Measurements from ENCODE around the gene TFB2M.
"Not testable (repeated sequence)": the region's sequence is repeated elsewhere in the genome, so short reads cannot be mapped to it uniquely, and the experiment has no call there.

The TFB2M gene

DNA sequence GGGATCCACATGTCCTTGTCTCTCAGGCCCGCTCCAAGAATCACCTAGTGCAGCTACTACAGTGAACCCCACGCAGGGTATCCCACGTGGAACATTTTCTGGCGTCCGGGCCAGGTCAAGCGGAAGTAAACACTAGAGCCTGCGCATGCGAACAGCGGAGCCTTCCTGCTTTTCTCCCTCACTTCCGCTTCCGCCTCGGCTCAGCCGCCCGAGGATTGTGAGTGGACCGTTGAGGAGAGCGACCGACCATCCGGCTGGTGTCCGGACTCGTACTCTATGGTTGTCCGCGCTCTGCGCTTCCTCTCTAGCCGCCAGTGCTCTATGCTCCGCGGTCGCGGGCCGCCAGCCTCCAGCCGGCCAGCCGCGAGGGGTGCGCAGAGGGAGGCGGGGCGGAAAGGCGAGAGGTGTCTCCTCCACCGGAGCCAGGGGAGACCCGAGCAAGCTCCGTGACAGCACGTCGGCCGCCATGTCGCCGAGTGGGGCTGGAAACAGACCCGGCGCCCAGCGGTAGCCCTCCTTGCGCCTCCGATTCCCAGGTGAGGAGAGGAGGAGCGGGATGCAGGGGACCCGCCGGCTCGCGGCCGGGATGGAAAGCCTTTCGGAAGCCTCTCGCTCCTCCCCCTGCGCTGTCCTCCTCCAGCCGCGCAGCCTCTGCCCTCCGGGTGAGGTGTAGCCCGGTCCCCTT lies at the start of gene TFB2M, which contains the start of gene CNST:
Gene TFB2M (minus strand): TSS at position 134 of the 685 bp plus-strand sequence. CDS start 123 bp downstream, at position 11.
Gene CNST (plus strand): TSS at position 329 of the 685 bp plus-strand sequence. CDS start 25,107 bp downstream, outside the sequence.
- peak; percentile 88 for DNase-seq

GRCh38 chr1:246613096-246613758 lies 47.2 kb upstream of the TFB2M start:
- DNase-seq: no peak

DNA sequence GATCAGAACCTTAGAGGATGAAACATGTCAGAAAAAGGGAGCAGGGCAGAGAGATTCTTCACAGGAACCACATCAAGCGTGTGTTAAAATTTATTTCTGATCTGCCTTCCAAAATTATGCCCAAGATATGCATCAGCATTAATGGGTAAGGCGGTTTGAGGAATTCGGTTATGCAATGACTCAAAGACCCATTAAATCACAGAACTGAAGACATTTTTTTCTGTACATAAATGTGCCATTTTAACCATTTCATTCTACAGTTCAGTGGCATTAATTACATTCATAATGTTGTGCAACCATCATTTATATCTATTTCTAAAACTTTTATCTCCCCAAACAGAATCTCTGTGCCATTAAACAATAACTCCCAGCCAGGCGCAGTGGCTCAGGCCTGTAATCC lies 43.6 kb upstream of the TFB2M start:
- DNase-seq: no peak

DNA sequence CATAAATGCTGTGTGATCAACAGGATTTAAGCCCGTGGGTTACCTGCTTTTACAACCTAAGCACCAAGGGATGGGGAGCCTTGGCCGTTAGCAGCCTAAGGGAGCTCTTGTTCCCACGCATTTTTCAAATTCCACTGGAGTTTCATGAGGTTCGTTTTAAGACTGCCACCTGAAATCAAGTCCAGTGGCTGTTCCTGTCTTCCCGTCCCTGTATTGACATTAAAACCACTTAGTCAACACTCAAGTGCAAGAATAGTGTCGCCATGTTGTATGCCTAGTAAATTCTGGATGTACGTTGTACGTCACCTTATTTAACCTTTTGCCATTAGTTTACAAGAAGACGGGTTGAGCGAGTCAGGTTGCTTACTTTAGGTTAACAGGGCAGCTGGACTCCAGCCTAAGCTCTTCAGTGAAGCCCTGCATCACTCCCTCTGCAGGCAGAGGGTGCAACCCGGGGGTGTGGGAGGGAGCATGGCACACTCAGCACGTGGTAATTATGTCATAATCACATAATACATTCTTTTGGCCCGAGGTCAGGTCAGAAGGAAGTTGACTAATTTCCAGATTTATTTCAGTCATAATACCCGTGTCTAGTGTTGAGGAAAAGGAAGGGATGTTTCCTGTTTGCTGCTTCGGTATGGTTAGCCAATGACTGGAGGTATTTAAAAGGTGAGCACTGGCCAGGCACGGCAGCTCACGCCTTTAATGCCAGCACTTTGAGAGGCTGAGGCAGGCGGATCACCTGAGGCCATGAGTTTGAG lies 42.7 kb upstream of the TFB2M start:
- peak; percentile 17 for DNase-seq

DNA sequence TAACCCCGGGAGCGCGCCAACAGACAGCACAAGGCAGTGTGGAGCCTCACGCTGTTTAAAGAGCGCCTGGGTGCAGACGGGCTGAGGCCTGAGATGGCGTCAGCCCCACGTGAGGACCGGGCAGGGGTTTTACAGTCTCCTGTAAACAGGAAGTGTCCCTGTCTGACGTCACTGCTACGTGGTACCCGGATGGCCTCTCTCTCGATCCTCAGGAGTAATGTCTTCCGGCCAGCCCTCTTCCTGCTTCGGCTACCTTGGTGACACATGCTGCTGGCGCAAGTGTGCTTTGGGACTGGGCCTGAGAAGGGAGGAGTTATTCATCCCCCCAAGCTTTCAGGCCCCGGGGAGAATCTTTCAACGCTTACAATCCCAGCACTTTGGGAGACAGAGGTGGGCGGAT lies 41.4 kb upstream of the TFB2M start:
- no peak for DNase-seq

GRCh38 chr1:246605231-246605630 lies 39.2 kb upstream of the TFB2M start:
- not testable (repeated sequence) for DNase-seq

DNA sequence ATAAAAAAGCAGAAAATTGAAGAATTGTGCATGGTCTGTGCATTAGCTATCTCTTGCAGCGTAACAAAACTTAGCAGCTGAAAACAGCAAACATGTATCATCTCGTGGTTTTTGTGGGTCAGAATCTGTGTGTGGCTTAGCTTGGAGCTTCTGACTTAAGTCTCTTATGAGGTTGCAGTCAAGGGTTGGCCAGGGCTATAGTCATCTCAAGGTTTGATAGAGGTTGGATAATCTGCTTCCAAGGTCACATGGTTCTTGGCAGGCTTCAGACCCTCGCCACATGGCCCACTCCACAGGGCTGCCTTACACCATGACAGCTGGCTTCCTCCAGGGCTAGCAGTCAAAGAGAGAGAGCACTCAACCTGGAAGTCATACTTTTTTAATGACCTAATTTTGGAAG lies 36.1 kb upstream of the TFB2M start:
- DNase-seq: no peak

DNA sequence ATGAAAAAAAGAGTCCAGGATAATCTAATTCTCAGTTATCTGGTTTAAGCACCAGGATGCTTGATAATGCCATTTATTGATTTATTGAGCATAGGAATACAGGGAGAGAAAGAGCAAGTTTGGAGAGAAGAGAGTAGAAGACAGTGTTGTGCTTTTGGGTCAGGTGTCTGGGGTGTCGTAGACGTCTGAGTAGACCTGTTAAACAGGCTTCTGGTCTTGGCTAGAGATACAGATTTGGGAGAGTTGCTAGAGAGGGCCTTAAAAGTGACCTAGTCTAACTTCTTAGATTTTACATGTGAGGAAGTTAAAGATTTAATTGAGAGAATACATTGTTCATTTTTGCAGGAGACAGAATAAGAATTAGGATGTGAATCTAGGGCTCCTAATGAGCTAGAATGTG lies 34.5 kb upstream of the TFB2M start:
- no peak for DNase-seq

DNA sequence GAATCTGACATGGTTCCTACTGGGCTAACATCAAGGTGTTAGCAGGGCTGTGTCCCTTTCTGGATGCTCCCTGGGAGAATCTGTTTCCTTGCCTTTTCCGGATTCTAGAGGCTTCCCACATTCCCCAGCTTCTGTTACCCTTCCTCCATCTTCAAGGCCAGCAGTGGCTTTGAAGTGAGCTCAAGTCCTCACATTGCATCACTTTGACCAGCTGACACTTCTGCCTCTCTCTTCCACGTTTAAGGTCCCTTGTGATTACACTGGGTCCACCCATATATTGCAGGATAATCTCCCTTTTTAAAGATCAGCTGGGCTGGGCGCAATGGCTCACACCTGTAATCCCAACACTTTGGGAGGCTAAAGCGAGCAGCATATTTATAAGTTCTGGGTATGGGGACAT lies 33.3 kb upstream of the TFB2M start:
- DNase-seq: no peak

DNA sequence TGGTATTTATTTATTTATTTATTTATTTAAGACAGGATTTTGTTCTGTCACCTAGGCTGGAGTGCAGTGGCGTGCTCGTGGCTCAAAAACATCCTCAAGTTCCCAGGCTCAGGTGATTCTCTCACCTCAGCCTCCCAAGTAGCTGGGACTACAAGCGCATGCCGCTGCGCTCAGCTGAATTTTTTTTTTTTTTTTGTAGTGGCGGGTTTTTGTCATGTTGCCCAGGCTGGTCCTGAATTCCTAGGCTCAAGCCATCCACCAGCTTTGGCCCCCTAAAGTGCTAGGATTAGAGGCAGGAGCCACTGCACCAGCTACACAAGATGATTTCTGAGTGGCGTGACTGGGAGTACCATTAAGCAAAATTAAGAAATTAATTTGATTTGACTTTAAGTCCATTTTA lies 31.9 kb upstream of the TFB2M start:
- no peak for DNase-seq

GRCh38 chr1:246597340-246597739 lies 31.3 kb upstream of the TFB2M start:
- DNase-seq: no peak

DNA sequence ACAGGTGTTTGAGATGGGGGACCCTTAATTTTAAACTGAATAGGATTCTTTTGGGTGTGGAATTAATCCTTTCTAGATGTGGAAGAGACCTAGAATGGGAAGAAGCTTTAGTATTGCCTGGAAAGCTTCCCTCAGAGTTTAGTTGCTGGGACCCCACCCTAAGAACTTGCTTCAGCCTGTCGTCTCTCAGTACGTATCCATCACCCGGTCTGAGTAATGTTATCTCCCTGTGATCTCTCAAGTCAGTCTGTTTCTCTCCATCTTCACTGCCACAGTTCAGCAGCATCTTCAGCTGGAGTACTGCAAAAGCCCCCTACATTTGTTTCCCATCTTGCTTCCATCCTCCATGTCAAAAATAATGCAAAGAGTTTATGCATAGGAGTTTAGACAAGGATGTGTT lies 29.1 kb upstream of the TFB2M start:
- no peak for DNase-seq

DNA sequence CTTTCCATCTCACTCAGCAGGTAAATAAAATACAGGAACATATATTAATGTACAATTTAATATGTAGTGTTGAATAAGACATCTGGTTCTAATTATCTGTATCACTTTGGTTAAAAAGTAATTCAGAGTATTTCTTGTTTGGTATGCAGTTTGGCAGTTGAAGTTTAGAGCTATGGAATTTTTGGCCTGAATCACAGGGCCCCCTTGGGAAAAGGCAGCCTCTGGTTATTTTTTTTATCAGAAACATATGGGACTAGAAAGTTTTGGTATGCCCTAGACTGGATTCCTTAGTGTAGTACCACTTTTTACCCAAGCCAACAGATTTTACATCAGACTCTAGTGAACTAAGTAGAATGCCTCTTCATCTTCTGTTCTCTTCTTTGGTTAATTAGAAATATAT lies 26.6 kb upstream of the TFB2M start:
- no peak for DNase-seq

DNA sequence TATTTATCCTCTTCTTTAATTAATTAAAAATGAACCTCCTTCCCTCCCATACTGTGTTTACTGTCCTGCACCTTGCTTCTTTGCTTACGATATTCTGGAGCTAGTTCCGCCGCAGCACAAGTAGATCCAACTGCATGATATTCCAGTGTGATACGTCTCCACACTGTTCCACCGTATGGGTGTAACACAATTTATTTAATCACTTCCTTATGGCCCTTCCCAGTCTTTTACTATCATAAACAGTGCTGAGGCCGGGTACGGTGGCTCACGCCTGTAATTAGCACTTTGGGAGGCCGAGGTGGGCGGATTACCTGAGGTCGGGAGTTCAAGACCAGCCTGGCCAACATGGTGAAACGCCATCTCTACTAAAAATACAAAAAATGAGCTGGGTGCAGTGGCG lies 25.9 kb upstream of the TFB2M start:
- DNase-seq: no peak

- DNase-seq: no peak
Observed at GRCh38 chr1:246591504-246591903, 25.4 kb upstream of the TFB2M start.

GRCh38 chr1:246591047-246591446 lies 25.0 kb upstream of the TFB2M start:
- no peak for DNase-seq

GRCh38 chr1:246589919-246590318 lies 23.9 kb upstream of the TFB2M start:
- DNase-seq: not testable (repeated sequence)

GRCh38 chr1:246588159-246588721 lies 22.2 kb upstream of the TFB2M start:
- DNase-seq: no peak

- no peak for DNase-seq
Observed at GRCh38 chr1:246587606-246588005, 21.5 kb upstream of the TFB2M start.

GRCh38 chr1:246587032-246587431 lies 21.0 kb upstream of the TFB2M start:
- DNase-seq: no peak

DNA sequence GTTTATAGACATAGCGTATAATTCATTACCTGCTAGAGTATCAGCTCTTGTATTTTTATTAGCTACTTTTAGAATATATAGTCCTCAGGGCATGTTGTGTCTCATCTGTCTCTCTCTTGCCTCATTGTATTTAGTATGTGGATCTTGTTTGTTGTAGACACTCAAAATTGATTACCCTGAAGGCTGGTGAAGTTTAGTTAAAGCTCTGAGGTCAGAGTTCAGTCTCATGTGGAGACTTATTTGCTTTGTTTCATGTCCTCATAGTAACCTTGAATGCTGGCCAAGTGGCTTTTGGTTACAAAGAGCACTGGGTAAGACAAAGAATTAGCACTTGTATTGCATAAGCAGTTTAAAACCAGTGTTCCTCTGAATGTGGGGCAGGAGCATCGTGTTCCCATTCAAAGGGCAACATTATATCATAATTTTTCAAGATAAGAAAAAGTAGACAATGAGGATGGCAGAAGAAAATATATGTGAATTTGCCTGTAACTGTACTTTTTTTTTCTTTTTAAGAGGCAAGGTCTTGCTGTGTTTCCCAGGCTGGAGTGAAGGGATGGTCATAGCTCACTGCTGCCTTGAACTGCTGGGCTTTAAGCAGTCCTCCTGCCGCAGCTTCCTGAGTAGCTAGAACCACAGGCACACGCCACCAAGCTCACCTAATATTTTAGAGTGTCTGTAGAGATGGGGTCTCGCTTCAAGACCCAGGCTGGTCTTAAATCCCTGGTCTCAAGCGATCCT lies 17.6 kb upstream of the TFB2M start:
- no peak for DNase-seq

DNA sequence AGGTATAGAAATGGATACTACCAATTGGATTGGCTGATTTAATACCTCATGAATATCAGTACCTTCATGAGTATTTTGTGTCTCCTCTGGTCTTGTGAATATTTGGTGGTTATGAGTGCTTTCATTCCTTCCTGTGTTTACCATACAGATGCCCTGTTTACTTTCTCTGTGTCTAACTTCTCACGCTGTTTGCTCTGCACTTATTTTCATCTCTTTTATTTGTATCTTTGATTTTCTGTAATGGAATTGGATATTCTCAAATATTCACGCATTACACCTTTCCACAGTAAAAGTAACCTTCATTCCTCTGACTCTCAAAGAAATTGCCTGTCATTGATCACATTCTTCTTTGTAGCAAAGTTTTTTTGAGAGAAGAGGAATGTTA lies 17.0 kb upstream of the TFB2M start:
- DNase-seq: no peak
